HG02588 (cell line): ENCODE data around the gene ZNF467.

ENCODE experiments used
- ATAC-seq: cut with Tn5 transposase; IDR thresholded peaks from one replicate; pipeline ENCODE4 v1.9.1; 2021; ENCODE audit warnings: mild to moderate bottlenecking, moderate library complexity; ENCODE audit not compliant: unreplicated experiment

ZNF467 gene

GRCh38 chr7:149809215-149809614 is 35.8 kb upstream of the ZNF467 start:
- ATAC-seq = no peak

- ATAC-seq = no peak
Measured at GRCh38 chr7:149808311-149808710, 34.9 kb upstream of the ZNF467 start.

GRCh38 chr7:149806726-149807125 is 33.3 kb upstream of the ZNF467 start:
- no peak for ATAC-seq

GRCh38 chr7:149804106-149804505 is 30.7 kb upstream of the ZNF467 start:
- no peak for ATAC-seq

DNA sequence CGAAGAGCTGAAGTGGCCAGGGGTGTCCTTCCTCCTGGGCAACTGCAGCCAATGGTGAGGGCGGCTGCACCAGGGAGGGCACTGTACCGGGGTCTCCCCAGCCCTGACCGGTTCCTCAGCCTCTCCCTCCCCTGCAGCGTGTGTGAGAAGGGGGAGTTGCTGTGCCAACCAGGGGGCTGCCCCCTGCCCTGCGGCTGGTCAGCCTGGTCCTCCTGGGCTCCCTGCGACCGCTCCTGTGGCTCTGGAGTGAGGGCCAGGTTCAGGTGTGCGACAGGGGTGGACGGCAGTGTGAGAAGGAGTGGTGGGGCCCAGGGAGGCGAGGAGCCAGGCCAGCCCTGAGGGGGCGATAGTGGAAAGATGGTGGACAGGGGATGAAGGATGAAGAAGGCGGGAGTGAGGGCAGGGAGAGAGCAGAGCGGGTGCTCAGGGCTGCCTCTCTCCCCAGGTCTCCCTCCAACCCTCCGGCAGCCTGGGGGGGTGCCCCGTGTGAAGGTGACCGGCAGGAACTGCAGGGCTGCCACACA is 30.2 kb upstream of the ZNF467 start:
- ATAC-seq = no peak

DNA sequence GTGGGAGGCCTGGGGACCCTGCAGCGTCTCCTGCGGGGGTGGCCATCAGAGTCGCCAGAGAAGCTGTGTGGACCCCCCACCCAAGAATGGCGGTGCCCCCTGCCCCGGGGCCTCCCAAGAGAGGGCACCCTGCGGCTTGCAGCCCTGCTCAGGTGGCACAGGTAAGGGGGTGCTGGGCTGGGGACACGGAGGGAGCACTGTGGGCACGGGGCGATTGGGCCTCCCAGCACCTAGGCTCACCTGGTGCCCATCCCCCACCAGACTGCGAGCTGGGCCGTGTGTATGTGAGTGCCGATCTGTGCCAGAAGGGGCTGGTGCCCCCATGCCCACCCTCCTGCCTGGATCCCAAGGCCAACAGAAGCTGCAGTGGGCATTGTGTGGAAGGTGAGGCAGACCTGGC is 29.6 kb upstream of the ZNF467 start:
- no peak for ATAC-seq

- no peak for ATAC-seq
Measured at GRCh38 chr7:149801816-149802215, 28.4 kb upstream of the ZNF467 start.

DNA sequence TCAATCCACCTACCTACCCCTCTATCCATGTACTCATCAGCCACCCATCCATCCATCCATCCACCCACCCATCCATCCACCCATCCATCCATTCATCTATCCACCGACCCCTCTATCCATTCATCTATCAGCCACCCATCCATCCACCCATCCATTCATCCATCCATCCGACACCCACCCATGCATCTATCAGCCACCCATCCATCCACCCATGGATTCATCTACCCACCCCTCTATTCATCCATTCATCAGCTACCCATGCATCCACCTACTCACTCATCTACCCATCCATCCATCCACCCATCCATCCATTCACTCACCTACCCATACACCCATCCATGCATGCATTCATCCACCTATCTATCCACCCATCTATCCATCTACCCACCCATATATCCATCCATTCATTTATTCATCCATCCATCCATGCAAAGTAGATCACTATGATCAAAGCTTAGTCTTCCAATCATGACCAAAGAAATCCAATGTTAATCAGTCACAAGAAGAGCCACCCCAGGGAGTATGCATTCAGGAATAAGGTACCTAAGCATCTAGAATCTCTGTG is 27.7 kb upstream of the ZNF467 start:
- ATAC-seq = no peak

GRCh38 chr7:149800169-149800555 is 26.8 kb upstream of the ZNF467 start:
- ATAC-seq = no peak

DNA sequence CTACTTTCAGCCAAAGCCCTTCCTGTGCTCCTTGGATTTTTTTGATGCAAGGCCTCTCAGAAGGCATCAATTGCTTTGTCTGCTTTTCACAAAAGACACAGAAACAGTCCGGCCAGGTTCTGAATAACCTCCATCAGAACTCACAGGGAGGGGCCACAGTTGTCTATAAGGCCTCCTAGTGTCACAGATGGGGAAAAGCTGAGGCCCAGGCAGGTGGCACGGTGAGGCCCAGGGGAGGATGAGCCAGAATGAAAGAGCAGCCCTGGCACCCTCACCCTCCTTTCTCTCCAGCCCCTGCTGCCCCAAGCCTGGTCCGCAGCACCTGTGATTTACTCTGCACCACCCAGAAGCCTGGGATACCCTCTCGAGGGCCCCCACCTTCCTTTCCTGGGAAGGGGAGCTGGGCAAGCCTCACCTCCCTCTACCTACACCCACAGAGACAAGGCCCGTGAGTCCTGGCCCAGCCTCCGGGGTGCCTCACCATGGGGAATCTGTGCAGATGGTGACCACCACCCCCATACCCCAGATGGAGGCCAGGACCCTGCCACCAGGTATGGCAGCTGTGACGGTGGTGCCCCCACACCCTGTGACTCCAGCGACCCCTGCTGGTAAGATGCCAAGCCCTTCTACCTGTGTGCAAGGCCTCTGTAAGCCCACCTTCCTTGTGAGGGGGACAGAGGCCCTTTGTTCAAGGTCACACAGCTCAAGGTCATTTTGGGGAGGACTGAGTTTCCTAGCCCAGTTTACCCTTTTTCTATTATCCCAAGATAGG is 26.2 kb upstream of the ZNF467 start:
- ATAC-seq = no peak

GRCh38 chr7:149797771-149798170 is 24.4 kb upstream of the ZNF467 start:
- no peak for ATAC-seq

- ATAC-seq = no peak
Measured at GRCh38 chr7:149796287-149796860, 23.0 kb upstream of the ZNF467 start.

GRCh38 chr7:149795126-149795525 is 21.7 kb upstream of the ZNF467 start:
- no peak for ATAC-seq

- no peak for ATAC-seq
Measured at GRCh38 chr7:149794661-149795060, 21.3 kb upstream of the ZNF467 start.

GRCh38 chr7:149793261-149793660 is 19.9 kb upstream of the ZNF467 start:
- no peak for ATAC-seq

DNA sequence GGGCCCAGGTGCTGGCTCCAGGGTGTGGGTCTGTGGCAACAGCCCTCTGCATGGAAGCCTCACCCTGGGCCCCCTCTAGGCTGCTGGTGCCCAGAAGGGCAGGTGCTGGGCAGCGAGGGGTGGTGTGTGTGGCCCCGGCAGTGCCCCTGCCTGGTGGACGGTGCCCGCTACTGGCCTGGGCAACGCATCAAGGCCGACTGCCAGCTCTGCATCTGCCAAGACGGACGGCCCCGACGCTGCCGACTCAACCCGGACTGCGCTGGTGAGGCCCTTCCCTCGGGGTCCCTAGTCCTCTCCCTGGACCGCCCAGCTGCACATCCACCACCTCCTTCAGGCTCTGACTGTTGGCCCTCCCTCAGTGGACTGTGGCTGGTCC is 18.8 kb upstream of the ZNF467 start:
- ATAC-seq = no peak

GRCh38 chr7:149791411-149792219 is 18.2 kb upstream of the ZNF467 start:
- ATAC-seq = no peak

- ATAC-seq = no peak
Measured at GRCh38 chr7:149790754-149791360, 17.5 kb upstream of the ZNF467 start.

- ATAC-seq = no peak
Measured at GRCh38 chr7:149790146-149790548, 16.8 kb upstream of the ZNF467 start.

- no peak for ATAC-seq
Measured at GRCh38 chr7:149789101-149789500, 15.7 kb upstream of the ZNF467 start.

- no peak for ATAC-seq
Measured at GRCh38 chr7:149788300-149788851, 15.0 kb upstream of the ZNF467 start.
